Mesenchymal stem cell (in vitro differentiated cells and primary cell): ENCODE data around the gene MARCKSL1. TPM values are rescaled to one million over a fixed set of nuclear protein-coding genes. Genes with fewer than 3 reads are reported as not detected.

ENCODE experiments used
- DNase-seq: peaks from one replicate; pipeline ENCODE4 v3.0.0-alpha.2; 2013
- H2AFZ ChIP-seq: one replicate; pipeline ENCODE4 v1.6.1; 2013; ENCODE audit warnings: low read depth, mild to moderate bottlenecking, control low read depth, inconsistent platforms, low read length, moderate library complexity
- H2AK5ac ChIP-seq: 2 replicates; pipeline ENCODE4 v1.6.1; 2013; ENCODE audit warnings: low read length, moderate library complexity, mild to moderate bottlenecking, inconsistent platforms; ENCODE audit not compliant: severe bottlenecking
- H2BK120ac ChIP-seq: one replicate; pipeline ENCODE4 v1.6.1; 2013; ENCODE audit warnings: low read depth, mild to moderate bottlenecking, inconsistent platforms, low read length, moderate library complexity
- H2BK12ac ChIP-seq, 2 experiments: one replicate each; pipeline ENCODE4 v1.6.1; 2013; ENCODE audit warnings: inconsistent platforms in 2 of 2, low read length in 2 of 2, mild to moderate bottlenecking in 2 of 2, moderate library complexity in 2 of 2, control low read depth in 1 of 2
- H2BK15ac ChIP-seq: one replicate; pipeline ENCODE4 v1.6.1; 2013; ENCODE audit warnings: mild to moderate bottlenecking, low read depth, inconsistent platforms; ENCODE audit not compliant: poor library complexity, severe bottlenecking
- H2BK5ac ChIP-seq: 2 replicates; pipeline ENCODE4 v1.6.1; 2013; ENCODE audit warnings: low read depth, mild to moderate bottlenecking, low read length, control low read depth, inconsistent platforms; ENCODE audit not compliant: poor library complexity, severe bottlenecking
- H3K14ac ChIP-seq, 2 experiments: one replicate each; pipeline ENCODE4 v1.6.1; 2013; ENCODE audit warnings: inconsistent platforms in 2 of 2, low read length in 2 of 2, control low read depth in 1 of 2, mild to moderate bottlenecking in 1 of 2, moderate library complexity in 1 of 2
- H3K18ac ChIP-seq, 2 experiments: one replicate each; pipeline ENCODE4 v1.6.1; 2013; ENCODE audit warnings: inconsistent platforms in 2 of 2, low read length in 2 of 2, control low read depth in 1 of 2, low read depth in 1 of 2, mild to moderate bottlenecking in 1 of 2
- H3K23ac ChIP-seq, 2 experiments: one replicate each; pipeline ENCODE4 v1.6.1; 2013; ENCODE audit warnings: inconsistent platforms in 2 of 2, low read length in 2 of 2, mild to moderate bottlenecking in 2 of 2, moderate library complexity in 2 of 2, control low read depth in 1 of 2
- H3K27ac ChIP-seq: 2 replicates; pipeline ENCODE4 v1.5.1; 2013; ENCODE audit warnings: mild to moderate bottlenecking, moderate library complexity, low read length, control low read depth, inconsistent platforms; ENCODE audit not compliant: poor library complexity, severe bottlenecking
- H3K27me3 ChIP-seq, 2 experiments: 2 replicates each; pipeline versions ENCODE4 v1.6.1 to v1.7.0; 2013; ENCODE audit warnings: low read length in 2 of 2, mild to moderate bottlenecking in 2 of 2, moderate library complexity in 2 of 2, control low read depth in 1 of 2, inconsistent platforms in 1 of 2; ENCODE audit not compliant: control insufficient read depth in 1 of 2, insufficient read depth in 1 of 2
- H3K36me3 ChIP-seq, 2 experiments: 2 replicates each; pipeline versions ENCODE4 v1.6.1 to v1.7.0; 2013; ENCODE audit warnings: low read length in 2 of 2, control low read depth in 1 of 2, inconsistent platforms in 1 of 2, low read depth in 1 of 2, mild to moderate bottlenecking in 1 of 2; ENCODE audit not compliant: insufficient read depth in 2 of 2, control insufficient read depth in 1 of 2
- H3K4ac ChIP-seq, 2 experiments: one replicate each; pipeline ENCODE4 v1.6.1; 2013; ENCODE audit warnings: inconsistent platforms in 2 of 2, low read length in 2 of 2, mild to moderate bottlenecking in 2 of 2, moderate library complexity in 2 of 2, control low read depth in 1 of 2, low read depth in 1 of 2
- H3K4me1 ChIP-seq: 2 replicates; pipeline ENCODE4 v1.6.1; 2013; ENCODE audit warnings: low read depth, low read length, control low read depth; ENCODE audit not compliant: control insufficient read depth, insufficient read depth
- H3K4me2 ChIP-seq: 2 replicates; pipeline ENCODE4 v1.6.1; 2013; ENCODE audit warnings: low read length, mild to moderate bottlenecking, inconsistent platforms; ENCODE audit not compliant: poor library complexity, severe bottlenecking
- H3K4me3 ChIP-seq, 2 experiments: 2 replicates each; pipeline versions ENCODE4 v1.5.1 to v1.7.0; 2013; ENCODE audit warnings: low read length in 2 of 2, mild to moderate bottlenecking in 2 of 2, control low read depth in 1 of 2, low read depth in 1 of 2; ENCODE audit not compliant: insufficient read depth in 1 of 2
- H3K79me1 ChIP-seq: replicated peaks from 2 replicates; pipeline ENCODE4 v1.6.1; 2013; ENCODE audit warnings: mild to moderate bottlenecking, control low read depth, low read length, inconsistent platforms; ENCODE audit not compliant: poor library complexity, severe bottlenecking
- H3K9ac ChIP-seq: 2 replicates; pipeline ENCODE4 v1.7.0; 2013; ENCODE audit warnings: mild to moderate bottlenecking, low read length, moderate library complexity
- H3K9me3 ChIP-seq: 2 replicates; pipeline ENCODE4 v1.7.0; 2013; ENCODE audit warnings: mild to moderate bottlenecking, low read length; ENCODE audit not compliant: control insufficient read depth
- H4K8ac ChIP-seq: one replicate; pipeline ENCODE4 v1.6.1; 2013; ENCODE audit warnings: inconsistent platforms, mild to moderate bottlenecking, low read length, moderate library complexity
- H4K91ac ChIP-seq: one replicate; pipeline ENCODE4 v1.6.1; 2013; ENCODE audit warnings: mild to moderate bottlenecking, low read length, inconsistent platforms
- WGBS: methylation state at CpG from one replicate; pipeline ENCODE4 v1.1.7; 2013; ENCODE audit warnings: mixed read lengths; 5-methylcytosine and 5-hydroxymethylcytosine counted together
- polyA plus RNA-seq, 2 experiments: library from polyadenylated mRNA; stranded (reverse); fragments of 200-250 nt; gene quantifications; one replicate each; pipeline ENCODE4 v1.2.3, GENCODE V29; 2013

MARCKSL1 gene, protein sequence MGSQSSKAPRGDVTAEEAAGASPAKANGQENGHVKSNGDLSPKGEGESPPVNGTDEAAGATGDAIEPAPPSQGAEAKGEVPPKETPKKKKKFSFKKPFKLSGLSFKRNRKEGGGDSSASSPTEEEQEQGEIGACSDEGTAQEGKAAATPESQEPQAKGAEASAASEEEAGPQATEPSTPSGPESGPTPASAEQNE
- 391 TPM for polyA plus RNA-seq (2013, experiment 1 of 2)
- polyA plus RNA-seq (2013, experiment 2 of 2) = 395 TPM

- H3K9me3 ChIP-seq = no peaks in the 10 kb centered on the region
- DNase-seq = peak; percentile 76
- under 1% methylated on average over 55 of the region's 95 CpGs for WGBS
These were observed at the start of gene MARCKSL1 for GRCh38 chr1:32335790-32336590. TSS of gene MARCKSL1 (minus strand) at chr1:32336233. CDS start at chr1:32336033, 200 bp downstream.

GRCh38 chr1:32380057-32380456, 44.0 kb upstream of the MARCKSL1 start:
- no peak overlapping the region for H3K27ac ChIP-seq
- WGBS = 98% methylated on average over 9 of the region's 9 CpGs

More at GRCh38 chr1:32335790-32336590, at the start of gene MARCKSL1:
- Histone ChIP-seq H3K4me2 (peak within 1 kb of the TSS; percentile 71), H3K27ac (no peak within 1 kb of the TSS), H4K91ac (peak within 1 kb of the TSS; percentile 71), H3K9ac (peak within 1 kb of the TSS; percentile 83), H3K4me1 (peaks cover 52% of the 10 kb centered on the region), H3K4me3 (peak within 1 kb of the TSS; percentile 82 to 88), H3K23ac (peak within 1 kb of the TSS in 1 of 2 experiments; percentile 98), H2BK5ac (peak within 1 kb of the TSS; percentile 32), H3K14ac (peak within 1 kb of the TSS in 1 of 2 experiments; percentile 94), H2BK120ac (peak within 1 kb of the TSS; percentile 64), H3K18ac (peak within 1 kb of the TSS; percentile 85 to 92), H3K4ac (peak within 1 kb of the TSS; percentile 73 to 91), H3K27me3 (no peaks in the 10 kb centered on the region), H2AK5ac (peak within 1 kb of the TSS; percentile 8), H2AFZ (no peak within 1 kb of the TSS), H3K79me1 (no peaks in the 10 kb centered on the region), H2BK12ac (peak within 1 kb of the TSS in 1 of 2 experiments; percentile 49), H3K36me3 (peaks cover 31 to 36% of the 10 kb centered on the region in 2 experiments), H4K8ac (peak within 1 kb of the TSS; percentile 70), H2BK15ac (no peak within 1 kb of the TSS)

GRCh38 chr1:32377541-32378220, 41.6 kb upstream of the MARCKSL1 start:
- Histone ChIP-seq H3K14ac (no peak overlapping the region), H3K4me3 (no peak overlapping the region), H4K8ac (no peak overlapping the region), H2BK15ac (no peak overlapping the region), H3K23ac (no peak overlapping the region), H2AFZ (no peak overlapping the region), H3K79me1 (peaks cover 15% of the 10 kb centered on the region), H3K27me3 (no peaks in the 10 kb centered on the region), H3K4me1 (no peaks in the 10 kb centered on the region), H2BK12ac (no peak overlapping the region), H3K4me2 (no peak overlapping the region), H2AK5ac (no peak overlapping the region), H4K91ac (no peak overlapping the region), H2BK5ac (no peak overlapping the region), H3K9ac (no peak overlapping the region), H2BK120ac (no peak overlapping the region), H3K9me3 (no peaks in the 10 kb centered on the region), H3K18ac (no peak overlapping the region), H3K36me3 (peaks cover 81 to 98% of the 10 kb centered on the region in 2 experiments), H3K4ac (no peak overlapping the region), H3K27ac (no peak overlapping the region)
- 97% methylated on average over 12 of the region's 12 CpGs for WGBS
- no peak for DNase-seq

More at GRCh38 chr1:32380057-32380456, 44.0 kb upstream of the MARCKSL1 start:
- no peak overlapping the region for H2BK5ac ChIP-seq
- no peak overlapping the region for H2BK12ac ChIP-seq
- no peak overlapping the region for H4K8ac ChIP-seq
- peaks cover 14% of the 10 kb centered on the region for H3K79me1 ChIP-seq
- no peak overlapping the region for H3K18ac ChIP-seq
- no peak overlapping the region for H3K4me2 ChIP-seq
- H3K4me3 ChIP-seq = no peak overlapping the region
- peaks cover 71 to 100% of the 10 kb centered on the region in 2 experiments for H3K36me3 ChIP-seq
- H2AK5ac ChIP-seq = no peak overlapping the region
- H3K14ac ChIP-seq = no peak overlapping the region
- H3K4me1 ChIP-seq = no peaks in the 10 kb centered on the region
- no peak overlapping the region for H2BK120ac ChIP-seq
- no peak overlapping the region for H2AFZ ChIP-seq
- no peak overlapping the region for H3K4ac ChIP-seq
- no peaks in the 10 kb centered on the region for H3K27me3 ChIP-seq
- DNase-seq = no peak
- H3K23ac ChIP-seq = no peak overlapping the region
- no peak overlapping the region for H4K91ac ChIP-seq
- no peak overlapping the region for H3K9ac ChIP-seq
- H2BK15ac ChIP-seq = no peak overlapping the region
- no peaks in the 10 kb centered on the region for H3K9me3 ChIP-seq

DNA sequence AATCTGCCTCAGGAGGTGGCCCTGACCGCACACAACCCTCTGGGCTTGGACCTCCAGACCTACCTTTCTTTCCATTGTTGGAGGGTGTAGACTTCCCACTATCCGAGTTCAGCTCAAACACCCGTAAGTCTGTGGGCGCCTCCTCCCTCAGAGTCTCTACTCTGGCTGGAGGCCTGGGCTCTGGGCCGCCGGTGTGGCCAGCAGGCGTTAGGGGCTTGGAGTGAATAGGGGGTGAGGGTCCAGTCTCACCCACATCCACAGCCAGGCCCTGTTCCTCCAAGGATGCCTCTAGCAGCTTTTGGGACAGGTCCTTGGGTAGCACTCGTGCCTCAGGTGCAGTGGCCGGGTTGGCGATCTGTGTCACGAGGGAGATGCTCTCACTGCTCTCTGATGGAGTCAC, 40.2 kb upstream of the MARCKSL1 start:
- Histone ChIP-seq H3K27ac (no peak overlapping the region), H4K8ac (no peak overlapping the region), H4K91ac (no peak overlapping the region), H2BK12ac (no peak overlapping the region), H3K4me3 (no peak overlapping the region), H3K14ac (no peak overlapping the region), H2BK5ac (no peak overlapping the region), H3K4ac (no peak overlapping the region), H3K9ac (no peak overlapping the region), H3K27me3 (no peaks in the 10 kb centered on the region), H2BK120ac (no peak overlapping the region), H3K79me1 (peaks cover 21% of the 10 kb centered on the region), H2AFZ (no peak overlapping the region), H3K4me1 (no peaks in the 10 kb centered on the region), H3K4me2 (no peak overlapping the region), H2AK5ac (no peak overlapping the region), H3K36me3 (peaks cover 85 to 96% of the 10 kb centered on the region in 2 experiments), H3K9me3 (no peaks in the 10 kb centered on the region), H3K23ac (no peak overlapping the region), H3K18ac (no peak overlapping the region), H2BK15ac (no peak overlapping the region)
- WGBS = 94% methylated on average over 11 of the region's 11 CpGs
- no peak for DNase-seq
